ENCODE results near the gene QRICH2.
"Not testable (repeated sequence)": the region's sequence is repeated elsewhere in the genome, so short reads cannot be mapped to it uniquely, and the experiment has no call there.

DNA sequence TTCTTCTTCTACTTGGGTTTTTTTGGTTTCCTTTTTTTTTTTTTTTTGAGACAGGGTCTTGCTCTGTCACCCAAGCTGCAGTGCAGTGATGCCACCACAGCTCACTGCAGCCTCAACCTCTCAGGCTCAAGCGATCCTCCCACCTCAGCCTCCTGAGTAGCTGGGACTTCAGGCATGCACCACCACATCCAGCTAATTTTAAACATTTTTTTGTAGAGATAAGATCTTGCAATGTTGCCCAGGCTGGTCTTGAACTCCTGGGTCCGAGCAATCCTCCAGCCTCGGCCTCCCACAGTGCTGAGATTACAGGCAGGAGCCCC is 3.0 kb downstream of the QRICH2 start:
- TF ChIP-seq EZH2 (IDR thresholded peaks at IDR 0.05; ENCODE audit: borderline replicate concordance, control insufficient read depth, low read depth, low read length); TAF1 (IDR thresholded peaks at IDR 0.05; ENCODE audit: borderline replicate concordance, low read depth, low read length); CBFB (IDR thresholded peaks at IDR 0.05; ENCODE audit: low read depth); SMAD1 (IDR thresholded peaks at IDR 0.05; ENCODE audit: low read depth, partially characterized antibody); EED (IDR thresholded peaks at IDR 0.05; ENCODE audit: low read depth); YBX1 (IDR thresholded peaks at IDR 0.05); ZZZ3 (IDR thresholded peaks at IDR 0.05; ENCODE audit: control insufficient read depth, insufficient read length, low read depth); CTCF (IDR thresholded peaks at IDR 0.05 in 2 of 3, conservative IDR thresholded peaks at IDR 0.05 in 1 of 3; ENCODE audit: control insufficient read depth in 2 of 3, extremely low read depth in 1 of 3, insufficient read depth in 1 of 3, low read depth in 3 of 3, low read length in 3 of 3); EP300 (IDR thresholded peaks at IDR 0.05; ENCODE audit: borderline replicate concordance in 1 of 2, control insufficient read depth in 1 of 2, low read depth in 2 of 2, low read length in 2 of 2): not testable (repeated sequence)
